GM18861 (cell line): ENCODE measurements around the gene COL26A1.
"Not testable (repeated sequence)": the region's sequence is repeated elsewhere in the genome, so short reads cannot be mapped to it uniquely, and the experiment has no call there.

Source experiments
- ATAC-seq: cut with Tn5 transposase; IDR thresholded peaks from one replicate; pipeline ENCODE4 v1.9.1; 2021; ENCODE audit not compliant: unreplicated experiment

COL26A1 gene

DNA sequence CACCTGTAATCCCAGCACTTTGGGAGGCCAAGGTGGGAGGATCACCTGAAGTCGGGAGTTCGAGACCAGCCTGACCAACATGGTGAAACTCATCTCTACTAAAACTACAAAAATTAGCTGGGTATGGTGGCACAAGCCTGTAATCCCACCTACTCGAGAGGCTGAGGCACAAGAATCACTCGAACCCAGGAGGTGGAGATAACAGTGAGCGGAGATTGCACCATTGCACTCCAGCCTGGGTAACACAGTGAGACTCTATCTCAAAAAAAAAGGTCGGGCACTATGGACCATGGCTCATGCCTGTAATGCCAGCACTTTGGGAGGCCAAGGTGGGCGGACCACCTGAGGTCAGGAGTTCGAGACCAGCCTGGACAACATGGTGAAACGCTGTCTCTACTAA is 127.8 kb downstream of the COL26A1 start:
- not testable (repeated sequence) for ATAC-seq

GRCh38 chr7:101491442-101491841 is 128.8 kb downstream of the COL26A1 start:
- ATAC-seq: not testable (repeated sequence)

DNA sequence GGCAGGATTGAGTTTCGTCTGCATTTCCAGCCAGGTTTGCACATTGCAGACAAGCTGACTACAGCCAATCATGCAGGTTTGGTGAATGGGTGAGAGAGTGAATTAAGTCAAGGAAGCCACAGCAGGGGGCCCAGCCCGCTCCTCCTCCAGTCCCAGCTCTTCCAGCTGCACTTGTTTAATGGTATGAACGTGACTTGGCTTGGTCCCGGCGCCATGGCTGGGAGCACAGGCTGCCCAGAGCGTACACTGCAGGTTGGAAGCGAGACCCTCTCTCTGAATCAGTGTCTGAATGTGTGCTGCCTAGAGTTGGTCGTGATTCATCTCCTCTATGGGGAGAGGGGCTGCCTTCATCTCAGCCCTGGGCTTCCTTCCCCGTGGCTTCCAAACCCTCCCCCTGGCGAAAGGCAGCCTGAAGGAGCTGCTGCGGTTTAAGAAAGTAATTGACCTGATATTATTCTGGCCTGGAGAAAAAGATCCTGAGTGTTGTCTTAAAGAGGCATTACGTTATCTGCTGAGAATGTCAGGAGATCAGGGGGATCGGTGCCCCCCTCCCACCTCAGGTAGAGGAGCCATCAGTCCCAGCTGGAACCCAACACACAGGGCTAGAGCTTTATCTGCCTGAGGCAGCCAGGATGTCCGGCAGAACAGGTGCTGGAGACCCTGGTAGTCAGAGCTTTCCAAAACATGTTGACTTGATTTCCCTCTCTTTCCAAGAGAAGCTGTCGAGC is 132.1 kb downstream of the COL26A1 start:
- ATAC-seq: no peak

DNA sequence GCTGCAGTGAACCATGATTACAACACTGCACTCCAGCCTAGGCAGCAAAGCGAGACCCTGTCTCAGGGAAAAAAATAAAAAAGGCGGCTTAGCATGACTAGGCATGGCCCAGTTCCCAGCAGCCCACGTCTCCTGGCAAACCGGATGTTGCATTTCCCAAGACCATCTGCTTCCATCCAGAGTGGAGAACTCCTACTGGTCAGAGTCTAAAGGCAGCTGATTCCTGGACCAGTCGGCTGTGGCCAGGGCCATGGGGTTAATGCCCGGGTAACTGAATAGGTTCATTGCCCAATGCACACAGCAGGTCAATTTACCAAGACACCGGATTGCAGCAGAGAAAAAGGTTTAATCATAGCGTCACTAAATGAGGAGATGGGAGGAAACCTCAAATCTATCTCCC is 133.3 kb downstream of the COL26A1 start:
- no peak for ATAC-seq

DNA sequence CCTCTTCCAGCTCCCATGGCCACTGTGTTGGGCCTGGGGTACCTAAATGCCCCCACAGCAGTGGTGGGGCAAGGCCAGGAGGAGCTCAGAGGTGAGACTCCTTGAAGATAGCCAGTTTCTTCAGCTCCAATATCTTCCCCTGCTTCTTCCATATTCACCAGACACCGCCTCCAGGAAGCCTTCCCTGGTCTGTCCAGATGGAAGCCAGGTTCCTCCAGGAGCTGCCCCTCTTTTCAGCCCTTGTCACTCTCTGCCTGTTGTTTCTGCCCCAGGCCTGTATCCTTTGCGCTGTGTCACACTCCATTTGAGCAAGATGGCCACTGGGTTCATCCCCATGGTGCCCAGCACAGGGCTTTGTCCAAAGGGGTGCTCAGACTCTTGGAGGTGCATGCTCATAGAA is 138.7 kb downstream of the COL26A1 start:
- ATAC-seq: no peak

- ATAC-seq: no peak
Measured at GRCh38 chr7:101502466-101503098, 139.9 kb downstream of the COL26A1 start.

DNA sequence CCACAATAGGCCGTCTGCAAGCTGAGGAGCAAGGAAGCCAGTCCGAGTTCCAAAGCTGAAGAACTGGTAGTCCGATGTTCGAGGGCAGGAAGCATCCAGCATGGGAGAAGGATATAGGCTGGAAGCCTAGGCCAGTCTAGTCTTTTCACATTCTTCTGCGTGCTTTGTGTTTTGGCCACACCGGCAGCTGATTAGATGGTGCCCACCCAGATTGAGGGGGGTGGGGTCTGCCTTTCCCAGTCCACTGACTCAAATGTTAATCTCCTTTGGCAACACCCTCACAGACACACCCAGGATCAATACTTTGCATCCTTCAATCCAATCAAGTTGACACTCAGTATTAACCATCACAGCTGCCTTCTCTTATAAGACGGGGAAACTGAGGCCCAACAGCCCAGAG is 142.8 kb downstream of the COL26A1 start:
- not testable (repeated sequence) for ATAC-seq

DNA sequence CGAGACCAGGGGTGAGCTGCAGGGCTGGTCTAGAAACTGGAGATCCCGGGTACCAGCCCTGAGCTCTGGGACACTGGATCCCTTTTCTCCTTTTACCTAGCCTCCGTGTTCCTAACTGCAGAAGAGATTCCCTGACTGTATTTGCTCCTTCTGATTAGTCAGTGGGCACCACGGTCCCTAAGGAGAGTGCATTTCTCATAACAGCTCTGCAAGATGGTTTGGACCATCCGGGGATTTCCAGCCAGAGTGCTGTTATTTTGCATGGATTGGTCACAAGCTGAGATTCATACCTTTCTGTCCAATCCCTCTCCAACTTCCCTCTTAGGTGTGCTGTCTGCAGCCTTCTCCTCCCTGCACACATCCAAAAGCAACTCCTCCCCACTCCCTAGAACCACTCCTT is 143.9 kb downstream of the COL26A1 start:
- ATAC-seq: no peak

DNA sequence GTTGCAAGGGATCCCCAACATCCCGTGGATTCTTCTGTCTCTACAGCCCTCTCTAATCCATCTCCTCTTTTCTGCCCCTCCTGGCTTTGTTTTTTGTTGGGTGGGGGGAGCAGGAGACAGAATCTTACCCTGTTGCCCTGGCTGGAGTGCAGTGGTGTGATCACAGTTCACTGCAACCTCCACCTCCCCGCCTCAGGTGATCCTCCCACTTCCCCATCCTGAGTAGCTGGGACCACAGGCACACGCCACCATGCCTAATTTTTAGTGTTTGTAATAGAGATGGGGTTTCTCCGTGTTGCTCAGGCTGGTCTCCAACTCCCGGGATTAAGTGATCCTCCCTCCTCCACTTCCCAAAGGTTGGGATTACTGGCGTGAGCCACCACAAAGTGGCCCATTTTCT is 144.7 kb downstream of the COL26A1 start:
- no peak for ATAC-seq

DNA sequence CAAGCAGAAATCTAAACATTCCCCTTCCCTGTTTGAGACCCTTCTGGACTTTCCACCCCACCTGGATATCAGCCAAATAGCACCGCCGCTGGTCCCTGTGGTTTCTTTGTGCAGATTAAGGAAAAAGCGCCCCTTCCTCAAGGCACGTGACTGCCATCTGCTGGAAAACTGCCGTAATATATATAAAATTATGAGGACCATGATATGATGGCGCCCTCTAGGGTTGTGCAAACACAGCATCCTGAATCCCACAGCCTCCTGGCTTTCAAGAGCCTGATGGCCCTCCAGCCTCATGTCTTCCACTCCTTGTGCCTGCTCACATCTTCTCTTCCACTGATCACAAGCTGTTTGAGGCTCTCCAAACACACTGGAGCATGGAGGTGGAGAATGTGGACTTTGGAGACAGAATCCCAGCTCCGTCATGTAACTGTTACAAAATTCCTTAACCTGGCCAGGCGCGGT is 145.1 kb downstream of the COL26A1 start:
- ATAC-seq: no peak

- no peak for ATAC-seq
Measured at GRCh38 chr7:101510297-101510696, 147.6 kb downstream of the COL26A1 start.

- no peak for ATAC-seq
Measured at GRCh38 chr7:101511965-101512364, 149.3 kb downstream of the COL26A1 start.

DNA sequence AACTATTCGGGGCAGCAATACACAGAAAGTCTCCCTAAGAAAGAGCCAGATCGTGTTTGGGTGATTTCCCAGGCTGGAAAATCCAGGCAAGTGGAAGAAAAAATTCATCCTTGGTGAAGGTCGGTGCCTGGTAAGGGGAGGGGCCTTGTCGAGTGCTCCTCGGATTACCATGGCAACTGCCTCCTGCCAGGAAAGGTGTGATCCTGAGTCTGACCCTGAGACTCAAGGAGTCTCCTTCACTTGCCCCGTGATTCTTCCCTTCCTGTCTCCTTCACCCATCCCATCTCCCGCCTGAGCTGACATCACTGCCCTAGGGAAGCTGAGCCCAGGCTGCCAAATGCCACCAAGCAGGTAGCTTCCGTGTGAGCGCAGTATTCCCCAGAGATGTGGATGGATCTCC is 154.2 kb downstream of the COL26A1 start:
- no peak for ATAC-seq

DNA sequence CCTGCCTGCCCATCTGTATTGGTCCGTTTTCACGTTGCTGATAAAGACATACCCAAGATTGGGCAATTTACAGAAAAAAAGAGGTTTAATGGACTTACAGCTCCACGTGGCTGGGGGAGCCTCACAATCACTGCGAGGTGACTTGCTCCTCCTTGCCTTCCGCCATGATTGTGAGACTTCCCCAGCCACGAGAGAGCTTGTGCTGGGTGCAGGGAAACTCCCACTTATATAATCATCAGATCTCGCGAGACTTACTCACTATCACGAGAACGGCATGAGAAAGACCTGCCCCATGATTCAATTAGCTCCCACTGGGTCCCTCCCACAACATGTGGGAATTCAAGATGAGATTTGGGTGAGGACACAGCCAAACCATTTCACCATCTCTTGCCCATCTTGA is 154.6 kb downstream of the COL26A1 start:
- ATAC-seq: no peak

- ATAC-seq: no peak
Measured at GRCh38 chr7:101518336-101518735, 155.7 kb downstream of the COL26A1 start.

DNA sequence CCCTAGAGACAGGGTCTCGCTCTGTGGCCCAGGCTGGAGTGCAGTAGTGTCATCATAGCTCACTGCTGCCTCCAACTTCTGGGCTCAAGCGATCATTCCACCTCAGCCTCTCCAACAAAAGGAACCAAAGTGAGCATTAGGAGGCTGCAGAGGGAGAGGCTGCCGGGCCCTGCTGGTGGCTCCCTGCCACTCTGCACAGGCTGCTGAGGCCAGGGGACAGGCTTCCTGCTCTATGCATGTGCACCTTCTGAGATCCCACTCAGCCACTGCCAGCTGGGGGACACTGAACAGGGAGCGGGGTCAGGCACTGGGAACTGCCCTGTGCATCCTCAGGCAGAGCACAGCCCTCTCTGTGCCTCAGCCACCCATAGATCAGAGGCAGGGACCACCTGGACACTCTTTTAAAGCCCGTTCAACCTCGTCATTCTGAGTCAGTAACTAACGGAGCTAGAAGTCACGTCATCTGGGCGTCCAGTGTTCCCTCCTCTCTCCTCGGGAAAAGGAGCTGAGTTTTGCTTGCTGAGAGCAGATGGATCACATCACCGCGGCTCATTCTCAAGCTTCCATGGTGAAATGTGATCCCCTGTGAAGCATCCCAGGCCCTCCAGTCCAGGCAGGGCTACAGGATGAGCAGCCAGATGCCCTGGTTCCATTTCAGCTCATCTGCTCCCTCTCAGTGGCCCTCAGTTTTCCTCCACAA is 156.8 kb downstream of the COL26A1 start:
- ATAC-seq: no peak

GRCh38 chr7:101521430-101521925 is 158.8 kb downstream of the COL26A1 start:
- ATAC-seq: no peak

DNA sequence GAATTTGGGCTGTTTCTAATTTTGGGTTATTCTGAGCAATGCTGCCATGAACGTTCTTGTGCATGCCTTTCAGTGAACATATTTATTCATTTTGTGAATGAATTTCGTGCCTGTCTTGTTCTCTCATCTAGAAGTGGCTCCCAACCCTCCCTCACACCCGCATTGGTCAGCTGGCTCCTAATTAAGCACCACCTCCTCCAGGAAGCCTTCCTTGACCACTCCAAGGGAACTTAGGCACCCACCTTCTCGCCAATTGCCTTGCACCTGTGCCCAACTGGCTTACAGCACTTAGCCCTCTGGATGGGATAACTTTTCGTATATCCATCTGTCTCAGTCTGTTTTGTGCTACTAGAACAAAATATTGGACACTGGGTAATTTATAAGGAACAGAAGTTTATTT is 159.3 kb downstream of the COL26A1 start:
- ATAC-seq: no peak

- ATAC-seq: no peak
Measured at GRCh38 chr7:101527844-101528667, 165.4 kb downstream of the COL26A1 start.

- ATAC-seq: no peak
Measured at GRCh38 chr7:101529560-101529959, 166.9 kb downstream of the COL26A1 start.
